Neural cell (in vitro differentiated cells): ENCODE measurements around the gene ARL6IP5. TPM values are rescaled to one million over a fixed set of nuclear protein-coding genes. Genes with fewer than 3 reads are reported as not detected.

ENCODE experiments used
- H2AFZ ChIP-seq: fragments of 200-600, 300-800 bp; sonication (generic), shearing (Covaris generic); 2 replicates; pipeline ENCODE4 v1.6.0; 2014; ENCODE audit warnings: low read depth, mild to moderate bottlenecking, antibody characterized with exemption, low read length, moderate library complexity
- H3F3A ChIP-seq: fragments of 200-600 bp; shearing (Covaris generic); 2 replicates; pipeline ENCODE4 v1.6.1; 2016; ENCODE audit warnings: mild to moderate bottlenecking, moderate library complexity, mixed read lengths, antibody characterized with exemption, low read length; ENCODE audit not compliant: insufficient read depth, poor library complexity, severe bottlenecking
- H3K27ac ChIP-seq: fragments of 200-600, 300-800 bp; sonication (generic), shearing (Covaris generic); 2 replicates; pipeline ENCODE4 v1.5.1; 2014; ENCODE audit warnings: mild to moderate bottlenecking, low read length, moderate library complexity
- H3K27me3 ChIP-seq: fragments of 300-800, 200-600 bp; sonication (generic), shearing (Covaris generic); 2 replicates; pipeline ENCODE4 v1.6.0; 2014; ENCODE audit warnings: mild to moderate bottlenecking, low read depth, low read length, moderate library complexity; ENCODE audit not compliant: insufficient read depth
- H3K36me3 ChIP-seq: fragments of 300-800, 200-600 bp; sonication (generic), shearing (Covaris generic); 2 replicates; pipeline ENCODE4 v1.5.1; 2014; ENCODE audit warnings: mild to moderate bottlenecking, antibody characterized with exemption, low read length, moderate library complexity; ENCODE audit not compliant: insufficient read depth
- H3K4me2 ChIP-seq: fragments of 300-800, 200-600 bp; sonication (generic), shearing (Covaris generic); 2 replicates; pipeline ENCODE4 v1.6.0; 2014; ENCODE audit warnings: mild to moderate bottlenecking, low read length
- H3K4me3 ChIP-seq: fragments of 300-800, 200-600 bp; sonication (generic), shearing (Covaris generic); 2 replicates; pipeline ENCODE4 v1.5.1; 2014; ENCODE audit warnings: mild to moderate bottlenecking, low read length, moderate library complexity
- H3K79me2 ChIP-seq: fragments of 200-600 bp; shearing (Covaris generic); replicated peaks from 2 replicates; pipeline ENCODE4 v1.6.0; 2014; ENCODE audit warnings: mild to moderate bottlenecking, low read length, moderate library complexity; ENCODE audit not compliant: insufficient read depth
- H3K9ac ChIP-seq: fragments of 300-800, 200-600 bp; sonication (generic), shearing (Covaris generic); 2 replicates; pipeline ENCODE4 v1.6.1; 2016; ENCODE audit warnings: mild to moderate bottlenecking, low read length, mixed read lengths
- H3K9me2 ChIP-seq: fragments of 200-600 bp; shearing (Covaris generic); 2 replicates; pipeline ENCODE4 v1.6.1; 2016; ENCODE audit warnings: mild to moderate bottlenecking, low read length, mixed read lengths; ENCODE audit not compliant: insufficient read depth
- H3K9me3 ChIP-seq: fragments of 200-600, 300-800 bp; sonication (generic), shearing (Covaris generic); 2 replicates; pipeline ENCODE4 v1.6.1; 2016; ENCODE audit warnings: mild to moderate bottlenecking, mixed run types, low read length, moderate library complexity, mixed read lengths
- H4K20me1 ChIP-seq: fragments of 200-600 bp; shearing (Covaris generic); 2 replicates; pipeline ENCODE4 v1.6.1; 2016; ENCODE audit warnings: mild to moderate bottlenecking, mixed run types; ENCODE audit not compliant: insufficient read depth
- CTCF ChIP-seq: fragments of 450-650 bp; IDR thresholded peaks from 2 replicates; pipeline ENCODE4 v1.5.1; 2014; ENCODE audit warnings: antibody characterized with exemption, mild to moderate bottlenecking, moderate library complexity; ENCODE audit not compliant: poor library complexity, severe bottlenecking
- EP300 ChIP-seq: fragments of 450-650 bp; conservative IDR thresholded peaks from 2 replicates; pipeline ENCODE4 v1.6.1; 2014; ENCODE audit warnings: antibody characterized with exemption, mild to moderate bottlenecking, moderate library complexity; ENCODE audit not compliant: poor library complexity, severe bottlenecking
- EZH2 ChIP-seq: fragments of 200-600, 300-800 bp; shearing (Covaris generic), sonication (generic); IDR thresholded peaks from 2 replicates; pipeline ENCODE4 v1.6.1; 2014; ENCODE audit warnings: antibody characterized with exemption, low read length, borderline replicate concordance, mild to moderate bottlenecking; ENCODE audit not compliant: insufficient read depth, poor library complexity, severe bottlenecking
- MXI1 ChIP-seq: fragments of 450-650 bp; conservative IDR thresholded peaks from 2 replicates; pipeline ENCODE4 v1.6.1; 2014; ENCODE audit warnings: antibody characterized with exemption, mild to moderate bottlenecking; ENCODE audit not compliant: poor library complexity, severe bottlenecking
- POLR2AphosphoS5 ChIP-seq: IDR thresholded peaks from 2 replicates; pipeline ENCODE4 v1.6.1; 2012
- RAD21 ChIP-seq: fragments of 450-650 bp; conservative IDR thresholded peaks from 2 replicates; pipeline ENCODE4 v1.6.1; 2014; ENCODE audit warnings: antibody characterized with exemption, mild to moderate bottlenecking, moderate library complexity
- SMC3 ChIP-seq: fragments of 450-650 bp; conservative IDR thresholded peaks from 2 replicates; pipeline ENCODE4 v1.6.1; 2014; ENCODE audit warnings: antibody characterized with exemption, mild to moderate bottlenecking, moderate library complexity; ENCODE audit not compliant: poor library complexity
- TAF1 ChIP-seq: IDR thresholded peaks from 2 replicates; pipeline ENCODE4 v1.6.1; 2012; ENCODE audit warnings: low read depth
- polyA plus RNA-seq: library from polyadenylated mRNA; depleted of rRNA; stranded (reverse); fragments of >200 nt; gene quantifications from 2 replicates; pipeline ENCODE4 v1.2.3, GENCODE V29; 2014
- TF ChIP-seq, protein P1 (sequence below): IDR thresholded peaks from 2 replicates; pipeline ENCODE4 v1.6.1; 2012; ENCODE audit warnings: borderline replicate concordance

ARL6IP5 gene
- polyA plus RNA-seq, 1 donor from 2014 or later: 108 TPM

GRCh38 chr3:69099576-69099975 lies 14.8 kb downstream of the ARL6IP5 start:
- H3K36me3 ChIP-seq: peaks cover 17% of the 10 kb centered on the region
- no peaks in the 10 kb centered on the region for H3K9me3 ChIP-seq
- no peaks in the 10 kb centered on the region for H3F3A ChIP-seq
- H3K27ac ChIP-seq: no peak overlapping the region
- no peak overlapping the region for H2AFZ ChIP-seq
- H3K9me2 ChIP-seq: no peaks in the 10 kb centered on the region
- no peak overlapping the region for H3K4me3 ChIP-seq
- no peaks in the 10 kb centered on the region for H3K27me3 ChIP-seq
- no peak for TF ChIP-seq EP300
- TF ChIP-seq TAF1: no peak
- TF ChIP-seq MXI1: no peak
- TF ChIP-seq RAD21: no peak
- TF ChIP-seq POLR2AphosphoS5: no peak
- no peak for TF ChIP-seq CTCF
- TF ChIP-seq SMC3: no peak
- TF ChIP-seq EZH2: no peak
- TF ChIP-seq, protein P1, sequence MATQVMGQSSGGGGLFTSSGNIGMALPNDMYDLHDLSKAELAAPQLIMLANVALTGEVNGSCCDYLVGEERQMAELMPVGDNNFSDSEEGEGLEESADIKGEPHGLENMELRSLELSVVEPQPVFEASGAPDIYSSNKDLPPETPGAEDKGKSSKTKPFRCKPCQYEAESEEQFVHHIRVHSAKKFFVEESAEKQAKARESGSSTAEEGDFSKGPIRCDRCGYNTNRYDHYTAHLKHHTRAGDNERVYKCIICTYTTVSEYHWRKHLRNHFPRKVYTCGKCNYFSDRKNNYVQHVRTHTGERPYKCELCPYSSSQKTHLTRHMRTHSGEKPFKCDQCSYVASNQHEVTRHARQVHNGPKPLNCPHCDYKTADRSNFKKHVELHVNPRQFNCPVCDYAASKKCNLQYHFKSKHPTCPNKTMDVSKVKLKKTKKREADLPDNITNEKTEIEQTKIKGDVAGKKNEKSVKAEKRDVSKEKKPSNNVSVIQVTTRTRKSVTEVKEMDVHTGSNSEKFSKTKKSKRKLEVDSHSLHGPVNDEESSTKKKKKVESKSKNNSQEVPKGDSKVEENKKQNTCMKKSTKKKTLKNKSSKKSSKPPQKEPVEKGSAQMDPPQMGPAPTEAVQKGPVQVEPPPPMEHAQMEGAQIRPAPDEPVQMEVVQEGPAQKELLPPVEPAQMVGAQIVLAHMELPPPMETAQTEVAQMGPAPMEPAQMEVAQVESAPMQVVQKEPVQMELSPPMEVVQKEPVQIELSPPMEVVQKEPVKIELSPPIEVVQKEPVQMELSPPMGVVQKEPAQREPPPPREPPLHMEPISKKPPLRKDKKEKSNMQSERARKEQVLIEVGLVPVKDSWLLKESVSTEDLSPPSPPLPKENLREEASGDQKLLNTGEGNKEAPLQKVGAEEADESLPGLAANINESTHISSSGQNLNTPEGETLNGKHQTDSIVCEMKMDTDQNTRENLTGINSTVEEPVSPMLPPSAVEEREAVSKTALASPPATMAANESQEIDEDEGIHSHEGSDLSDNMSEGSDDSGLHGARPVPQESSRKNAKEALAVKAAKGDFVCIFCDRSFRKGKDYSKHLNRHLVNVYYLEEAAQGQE: no peak
- no peak overlapping the region for H3K4me2 ChIP-seq
- H3K79me2 ChIP-seq: no peaks in the 10 kb centered on the region
- H4K20me1 ChIP-seq: no peaks in the 10 kb centered on the region
- no peak overlapping the region for H3K9ac ChIP-seq

DNA sequence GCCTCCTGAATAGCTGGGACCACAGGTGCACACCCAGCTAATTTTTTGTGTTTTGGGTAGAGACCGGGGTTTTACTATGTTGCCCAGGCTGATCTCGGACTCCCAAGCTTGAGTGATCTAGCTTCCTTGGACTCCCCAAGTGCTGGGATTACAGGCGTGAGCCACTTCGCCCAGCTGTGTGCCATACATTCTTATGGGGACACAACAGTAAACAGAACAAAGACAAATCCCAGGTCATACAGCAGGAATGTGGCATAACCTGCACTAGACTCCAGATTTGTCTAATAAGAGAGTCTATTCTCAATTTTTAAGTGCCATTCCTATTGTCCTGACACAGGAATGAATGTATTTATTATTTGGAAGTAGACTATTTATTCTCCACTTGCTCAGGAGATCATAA lies 17.6 kb downstream of the ARL6IP5 start:
- H4K20me1 ChIP-seq: no peaks in the 10 kb centered on the region
- H3K36me3 ChIP-seq: peaks cover 19% of the 10 kb centered on the region
- H3K9ac ChIP-seq: no peak overlapping the region
- no peak overlapping the region for H3K4me2 ChIP-seq
- no peak overlapping the region for H3K27ac ChIP-seq
- H3K9me3 ChIP-seq: no peaks in the 10 kb centered on the region
- H3K27me3 ChIP-seq: no peaks in the 10 kb centered on the region
- H2AFZ ChIP-seq: no peak overlapping the region
- H3K79me2 ChIP-seq: no peaks in the 10 kb centered on the region
- TF ChIP-seq POLR2AphosphoS5 (no peak), EP300 (no peak), TAF1 (no peak), MXI1 (no peak), EZH2 (no peak), CTCF (no peak), RAD21 (no peak), SMC3 (no peak)
- TF ChIP-seq, protein P1: no peak
- H3F3A ChIP-seq: no peaks in the 10 kb centered on the region
- no peaks in the 10 kb centered on the region for H3K9me2 ChIP-seq
- no peak overlapping the region for H3K4me3 ChIP-seq
